ENCODE data around the gene LUZP2.

LUZP2 gene

DNA sequence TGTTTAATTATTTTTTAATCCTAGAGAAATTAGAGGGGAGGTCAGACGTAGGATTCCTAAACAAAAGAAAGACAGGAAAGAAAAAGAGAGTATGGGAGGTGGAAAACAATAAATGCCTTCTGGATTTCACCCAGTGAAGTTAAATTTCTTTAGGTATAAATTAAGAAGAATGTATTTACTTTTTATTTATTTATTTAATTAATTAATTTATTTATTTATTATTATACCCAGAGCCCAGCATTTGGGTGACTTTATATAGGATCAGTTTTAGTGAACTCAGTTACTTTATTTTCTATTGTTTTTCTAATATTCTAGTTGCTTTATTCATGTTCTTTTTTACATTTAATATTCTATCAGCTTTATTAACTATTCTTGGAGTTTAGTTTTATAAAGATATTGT lies 551.8 kb downstream of the LUZP2 start:
- in situ Hi-C loops (cut with MboI; ENCODE audit: low sequenced_read_pairs, unreplicated experiment): no loop called here
- no peak for DNase-seq (ENCODE audit: low spot score)
- TF ChIP-seq, protein P1, sequence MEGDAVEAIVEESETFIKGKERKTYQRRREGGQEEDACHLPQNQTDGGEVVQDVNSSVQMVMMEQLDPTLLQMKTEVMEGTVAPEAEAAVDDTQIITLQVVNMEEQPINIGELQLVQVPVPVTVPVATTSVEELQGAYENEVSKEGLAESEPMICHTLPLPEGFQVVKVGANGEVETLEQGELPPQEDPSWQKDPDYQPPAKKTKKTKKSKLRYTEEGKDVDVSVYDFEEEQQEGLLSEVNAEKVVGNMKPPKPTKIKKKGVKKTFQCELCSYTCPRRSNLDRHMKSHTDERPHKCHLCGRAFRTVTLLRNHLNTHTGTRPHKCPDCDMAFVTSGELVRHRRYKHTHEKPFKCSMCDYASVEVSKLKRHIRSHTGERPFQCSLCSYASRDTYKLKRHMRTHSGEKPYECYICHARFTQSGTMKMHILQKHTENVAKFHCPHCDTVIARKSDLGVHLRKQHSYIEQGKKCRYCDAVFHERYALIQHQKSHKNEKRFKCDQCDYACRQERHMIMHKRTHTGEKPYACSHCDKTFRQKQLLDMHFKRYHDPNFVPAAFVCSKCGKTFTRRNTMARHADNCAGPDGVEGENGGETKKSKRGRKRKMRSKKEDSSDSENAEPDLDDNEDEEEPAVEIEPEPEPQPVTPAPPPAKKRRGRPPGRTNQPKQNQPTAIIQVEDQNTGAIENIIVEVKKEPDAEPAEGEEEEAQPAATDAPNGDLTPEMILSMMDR (IDR thresholded peaks at IDR 0.05; ENCODE audit: borderline replicate concordance, control extremely low read depth, extremely low read depth, insufficient read depth, missing control alignments): no peak

DNA sequence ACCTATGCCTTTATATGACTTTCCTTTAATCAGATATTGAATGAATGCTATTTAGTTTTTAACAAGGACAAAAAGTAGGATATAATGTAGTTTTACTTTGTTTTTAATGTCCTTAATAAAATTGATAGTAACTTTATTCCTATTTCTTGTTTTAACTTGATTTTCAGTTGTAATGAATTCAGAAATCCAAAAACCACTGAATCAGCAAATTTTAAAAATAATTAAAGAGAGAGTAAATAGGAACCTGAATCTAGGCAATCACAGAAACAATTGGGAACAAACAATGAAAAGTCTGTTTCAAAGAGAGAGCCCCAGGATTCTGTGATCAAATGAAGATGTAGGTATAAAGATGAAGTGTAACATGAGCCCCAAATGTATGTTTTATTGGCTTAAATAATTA lies 556.0 kb downstream of the LUZP2 start:
- in situ Hi-C loops (cut with MboI; ENCODE audit: low sequenced_read_pairs, unreplicated experiment): no loop called here
- TF ChIP-seq, protein P1 (IDR thresholded peaks at IDR 0.05; ENCODE audit: borderline replicate concordance, control extremely low read depth, extremely low read depth, insufficient read depth, missing control alignments): no peak
- DNase-seq (ENCODE audit: low spot score): no peak

DNA sequence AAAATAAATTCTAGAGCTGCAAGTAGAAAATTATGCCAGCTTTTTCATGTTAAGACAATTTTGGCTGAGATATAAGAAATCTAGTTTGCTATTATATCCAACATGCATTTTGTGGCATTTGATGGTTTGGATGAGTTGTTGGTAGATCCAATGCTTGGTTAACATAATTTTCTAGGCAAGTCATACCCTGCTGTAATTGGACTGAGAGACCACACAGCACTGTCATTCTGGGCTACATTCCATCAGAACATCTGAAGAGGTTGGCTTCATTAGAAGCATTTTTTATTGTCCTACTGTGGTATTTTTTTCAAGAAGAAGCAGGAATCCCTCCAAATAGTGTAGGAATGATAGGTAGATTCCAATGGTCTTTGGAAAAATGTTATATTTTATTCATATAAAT lies 561.0 kb downstream of the LUZP2 start:
- TF ChIP-seq, protein P1 (IDR thresholded peaks at IDR 0.05; ENCODE audit: borderline replicate concordance, control extremely low read depth, extremely low read depth, insufficient read depth, missing control alignments): no peak
- in situ Hi-C loops (cut with MboI; ENCODE audit: low sequenced_read_pairs, unreplicated experiment): no loop called here
- no peak for DNase-seq (ENCODE audit: low spot score)

DNA sequence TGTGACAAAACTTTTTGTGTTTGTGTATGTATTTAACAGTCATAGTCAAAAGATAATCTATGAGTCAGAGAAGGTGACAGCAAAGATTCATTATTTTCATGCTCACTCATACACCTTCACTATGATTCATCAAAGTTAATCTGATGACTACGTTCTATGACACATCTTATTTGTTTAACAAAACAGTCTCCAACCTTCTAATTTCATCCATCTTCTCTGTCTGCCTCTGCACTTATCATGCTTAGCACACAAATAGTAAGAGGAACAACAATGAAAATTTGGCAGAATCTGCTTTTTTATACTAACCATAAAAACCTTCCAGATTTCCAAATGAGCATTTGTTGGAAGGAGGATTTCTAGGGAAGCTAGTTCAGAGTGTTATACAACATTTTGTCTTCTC lies 568.9 kb downstream of the LUZP2 start:
- no peak for DNase-seq (ENCODE audit: low spot score)
- in situ Hi-C loops (cut with MboI; ENCODE audit: low sequenced_read_pairs, unreplicated experiment): no loop called here
- TF ChIP-seq, protein P1 (IDR thresholded peaks at IDR 0.05; ENCODE audit: borderline replicate concordance, control extremely low read depth, extremely low read depth, insufficient read depth, missing control alignments): no peak

DNA sequence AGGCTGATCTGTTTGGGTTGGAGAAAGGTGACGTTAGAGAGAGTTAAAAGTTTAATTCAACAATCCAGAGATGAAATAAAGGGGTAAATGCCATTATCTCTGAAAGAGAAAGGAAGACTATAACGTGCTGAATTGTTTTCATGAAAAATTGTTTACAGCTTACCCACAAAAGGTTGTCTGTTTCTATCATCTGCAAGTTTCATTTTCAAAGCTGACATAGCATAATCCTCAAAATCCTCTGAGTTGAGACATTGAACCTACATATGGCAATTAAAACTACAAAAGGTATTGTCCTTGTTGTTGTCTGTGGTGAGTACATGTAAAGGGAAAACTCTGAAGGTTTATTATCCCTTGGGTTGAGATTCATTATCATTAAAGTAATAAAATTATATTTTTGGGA lies 569.9 kb downstream of the LUZP2 start:
- in situ Hi-C loops (cut with MboI; ENCODE audit: low sequenced_read_pairs, unreplicated experiment): no loop called here
- TF ChIP-seq, protein P1 (IDR thresholded peaks at IDR 0.05; ENCODE audit: borderline replicate concordance, control extremely low read depth, extremely low read depth, insufficient read depth, missing control alignments): no peak
- DNase-seq (ENCODE audit: low spot score): no peak

DNA sequence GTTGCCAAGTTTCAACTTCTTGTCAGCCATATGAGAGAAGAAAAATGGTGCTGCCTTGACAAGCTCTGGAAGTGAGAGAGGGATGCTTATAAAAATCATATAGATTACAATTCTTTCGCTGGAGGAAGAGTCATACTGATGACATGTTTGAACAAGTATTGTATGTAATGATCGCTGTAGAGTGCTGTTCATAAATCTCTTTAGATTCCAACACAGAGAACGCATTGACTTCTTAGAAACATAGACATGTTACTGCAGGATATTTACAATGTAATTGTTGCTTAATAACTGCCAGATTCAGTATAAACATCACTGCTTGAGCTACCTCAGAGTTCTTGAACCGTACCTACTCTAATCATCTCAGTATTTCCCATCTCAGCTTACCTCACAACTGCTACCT lies 571.6 kb downstream of the LUZP2 start:
- TF ChIP-seq, protein P1 (IDR thresholded peaks at IDR 0.05; ENCODE audit: borderline replicate concordance, control extremely low read depth, extremely low read depth, insufficient read depth, missing control alignments): no peak
- no peak for DNase-seq (ENCODE audit: low spot score)
- in situ Hi-C loops (cut with MboI; ENCODE audit: low sequenced_read_pairs, unreplicated experiment): no loop called here

Data from GM13976 (cell line).